Lower leg skin (tissue), 3 donors: ENCODE data around the gene PPFIA4.

ENCODE experiments used
- POLR2A ChIP-seq, 2 donors: fragments of 450-650 bp; IDR thresholded peaks; one replicate each; pipeline ENCODE4 v1.6.1; 2016 to 2017; ENCODE audit warnings: antibody characterized with exemption in 2 of 2, mild to moderate bottlenecking in 1 of 2, moderate library complexity in 1 of 2
- TF ChIP-seq, protein P1 (sequence below), 3 donors: fragments of 450-650 bp; IDR thresholded peaks; one replicate each; pipeline ENCODE4 v1.5.1; 2016; ENCODE audit warnings: antibody characterized with exemption in 3 of 3, mild to moderate bottlenecking in 3 of 3, moderate library complexity in 2 of 3

DNA sequence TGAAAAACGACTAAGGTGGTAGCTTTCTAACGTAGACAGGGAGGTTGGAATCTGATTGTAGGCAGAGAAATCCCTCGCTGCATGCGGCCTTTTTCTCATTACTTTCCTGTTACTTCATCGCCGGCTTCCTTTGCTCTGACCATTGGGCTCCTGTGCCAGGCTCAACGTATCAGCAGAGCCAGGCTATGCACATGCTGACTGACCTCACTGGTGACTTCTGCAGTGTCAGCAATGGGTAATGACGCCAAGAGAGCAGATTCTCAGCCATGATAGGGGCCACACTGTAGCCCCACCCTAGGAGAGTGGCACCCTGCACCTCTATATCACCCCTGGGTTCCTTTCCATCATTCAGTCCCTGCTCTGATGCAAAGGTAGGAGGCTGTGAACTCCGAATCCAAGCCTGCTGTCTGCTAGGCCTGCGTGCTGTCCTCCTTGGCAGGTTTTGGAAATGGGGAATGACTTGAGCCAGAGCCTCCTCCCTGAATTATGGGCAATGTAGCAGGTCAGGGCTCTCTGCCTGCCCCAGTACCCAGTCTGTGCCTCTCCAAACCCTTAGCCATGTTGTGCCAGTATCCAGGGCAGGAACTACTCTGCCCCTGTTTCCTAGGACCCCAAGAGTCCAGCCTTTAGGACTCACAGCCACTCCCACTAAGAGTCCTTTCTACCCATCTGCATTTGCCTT is 11.4 kb downstream of the PPFIA4 start:
- TF ChIP-seq, protein P1, sequence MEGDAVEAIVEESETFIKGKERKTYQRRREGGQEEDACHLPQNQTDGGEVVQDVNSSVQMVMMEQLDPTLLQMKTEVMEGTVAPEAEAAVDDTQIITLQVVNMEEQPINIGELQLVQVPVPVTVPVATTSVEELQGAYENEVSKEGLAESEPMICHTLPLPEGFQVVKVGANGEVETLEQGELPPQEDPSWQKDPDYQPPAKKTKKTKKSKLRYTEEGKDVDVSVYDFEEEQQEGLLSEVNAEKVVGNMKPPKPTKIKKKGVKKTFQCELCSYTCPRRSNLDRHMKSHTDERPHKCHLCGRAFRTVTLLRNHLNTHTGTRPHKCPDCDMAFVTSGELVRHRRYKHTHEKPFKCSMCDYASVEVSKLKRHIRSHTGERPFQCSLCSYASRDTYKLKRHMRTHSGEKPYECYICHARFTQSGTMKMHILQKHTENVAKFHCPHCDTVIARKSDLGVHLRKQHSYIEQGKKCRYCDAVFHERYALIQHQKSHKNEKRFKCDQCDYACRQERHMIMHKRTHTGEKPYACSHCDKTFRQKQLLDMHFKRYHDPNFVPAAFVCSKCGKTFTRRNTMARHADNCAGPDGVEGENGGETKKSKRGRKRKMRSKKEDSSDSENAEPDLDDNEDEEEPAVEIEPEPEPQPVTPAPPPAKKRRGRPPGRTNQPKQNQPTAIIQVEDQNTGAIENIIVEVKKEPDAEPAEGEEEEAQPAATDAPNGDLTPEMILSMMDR (IDR thresholded peaks at IDR 0.05) = no peak
- no peak for TF ChIP-seq POLR2A (IDR thresholded peaks at IDR 0.05)
